C4-2B (cell line): ENCODE measurements around the gene ADGRA1.

ENCODE experiments used
- ZFX ChIP-seq: fragments of 450-650 bp; IDR thresholded peaks from 2 replicates; pipeline ENCODE4 v1.6.1; 2017
- TF ChIP-seq, protein P1 (sequence below): fragments of 450-650 bp; conservative IDR thresholded peaks from 2 replicates; pipeline ENCODE4 v1.5.1; 2017; ENCODE audit warnings: mild to moderate bottlenecking

DNA sequence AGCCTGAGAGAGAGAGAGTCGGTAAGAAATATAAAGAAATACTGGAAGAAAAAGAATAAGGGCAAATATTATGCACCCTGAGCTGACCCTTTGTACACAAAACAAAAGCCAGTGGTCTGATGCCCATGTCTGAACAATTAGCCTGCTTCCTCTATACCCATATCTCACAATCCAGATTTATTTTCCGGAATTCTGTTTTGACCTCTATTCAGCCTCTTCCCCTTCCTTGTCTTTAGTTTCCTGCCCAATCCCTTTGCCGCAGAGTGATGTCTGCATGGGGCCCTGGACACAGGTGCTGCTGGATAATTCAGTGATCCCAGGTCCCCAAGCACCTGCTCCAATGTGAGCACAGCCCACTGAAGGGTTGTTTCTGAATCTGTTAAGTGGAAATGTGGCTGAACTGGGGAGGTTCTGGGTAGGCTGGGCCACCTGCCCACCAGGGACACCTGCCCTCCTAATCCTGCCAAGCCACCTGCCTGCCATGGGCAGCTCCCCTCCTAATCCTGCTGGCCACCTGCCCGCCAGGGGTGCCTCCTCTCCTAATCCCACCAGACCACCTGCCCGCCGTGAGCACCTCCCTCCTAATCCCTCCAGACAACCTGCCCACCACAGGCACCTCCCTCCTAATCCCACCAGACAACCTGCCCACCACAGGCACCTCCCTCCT is 23.0 kb downstream of the ADGRA1 start:
- TF ChIP-seq, protein P1, sequence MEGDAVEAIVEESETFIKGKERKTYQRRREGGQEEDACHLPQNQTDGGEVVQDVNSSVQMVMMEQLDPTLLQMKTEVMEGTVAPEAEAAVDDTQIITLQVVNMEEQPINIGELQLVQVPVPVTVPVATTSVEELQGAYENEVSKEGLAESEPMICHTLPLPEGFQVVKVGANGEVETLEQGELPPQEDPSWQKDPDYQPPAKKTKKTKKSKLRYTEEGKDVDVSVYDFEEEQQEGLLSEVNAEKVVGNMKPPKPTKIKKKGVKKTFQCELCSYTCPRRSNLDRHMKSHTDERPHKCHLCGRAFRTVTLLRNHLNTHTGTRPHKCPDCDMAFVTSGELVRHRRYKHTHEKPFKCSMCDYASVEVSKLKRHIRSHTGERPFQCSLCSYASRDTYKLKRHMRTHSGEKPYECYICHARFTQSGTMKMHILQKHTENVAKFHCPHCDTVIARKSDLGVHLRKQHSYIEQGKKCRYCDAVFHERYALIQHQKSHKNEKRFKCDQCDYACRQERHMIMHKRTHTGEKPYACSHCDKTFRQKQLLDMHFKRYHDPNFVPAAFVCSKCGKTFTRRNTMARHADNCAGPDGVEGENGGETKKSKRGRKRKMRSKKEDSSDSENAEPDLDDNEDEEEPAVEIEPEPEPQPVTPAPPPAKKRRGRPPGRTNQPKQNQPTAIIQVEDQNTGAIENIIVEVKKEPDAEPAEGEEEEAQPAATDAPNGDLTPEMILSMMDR, result no peak
- no peak for TF ChIP-seq ZFX
